ENCODE measurements around the gene SPTLC3. TPM values are rescaled to one million over a fixed set of nuclear protein-coding genes. Genes with fewer than 3 reads are reported as not detected.

SPTLC3 gene
- total and polyA plus RNA-seq, 3 experiments from 2014 or later = 1.7 TPM; not detected in 2

DNA sequence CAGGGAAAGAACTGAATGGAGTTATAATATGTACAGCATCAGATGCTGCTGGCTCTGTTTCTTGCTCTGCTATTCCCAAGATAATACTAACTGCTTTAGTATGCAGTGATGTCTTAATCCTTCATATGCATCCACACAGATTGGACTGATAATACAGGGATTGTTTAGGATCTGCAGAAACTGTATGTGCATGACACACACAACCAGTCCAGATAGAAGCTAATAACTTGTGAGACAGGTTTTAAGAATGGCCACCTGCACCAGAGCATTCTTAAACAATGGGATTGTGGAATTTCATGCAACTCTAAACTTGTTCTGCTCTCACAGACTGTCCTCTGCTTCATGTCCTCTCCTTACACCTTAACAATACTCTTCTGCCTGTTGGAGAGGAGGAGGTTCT is 90.9 kb downstream of the SPTLC3 start:
- no peak for DNase-seq
- ChIA-PET CTCF (no interaction called here), POLR2A (no interaction called here)
- no peaks in the 10 kb centered on the region for H3K9me3 ChIP-seq (ENCODE audit: low read length)
- H3K27me3 Mint-ChIP-seq = peaks cover 2 to 8% of the 10 kb centered on the region in 2 donors
- H3K4me3 Mint-ChIP-seq = no peak overlapping the region
- no peaks in the 10 kb centered on the region for H3K4me1 Mint-ChIP-seq
- no peaks in the 10 kb centered on the region for H3K4me1 ChIP-seq (ENCODE audit: insufficient read depth, low read length)
- no peak overlapping the region for H3K4me3 ChIP-seq (ENCODE audit: low read length)
- no peaks in the 10 kb centered on the region for H3K27me3 ChIP-seq (ENCODE audit: insufficient read depth, low read length, poor library complexity, severe bottlenecking)
- H3K9me3 Mint-ChIP-seq = no peaks in the 10 kb centered on the region
- H3K36me3 ChIP-seq (ENCODE audit: insufficient read depth, low read length) = no peaks in the 10 kb centered on the region
- no peaks in the 10 kb centered on the region for H3K36me3 Mint-ChIP-seq
- no peak overlapping the region for H3K27ac Mint-ChIP-seq
- H3K27ac ChIP-seq (ENCODE audit: low read depth, low read length) = no peak overlapping the region

DNA sequence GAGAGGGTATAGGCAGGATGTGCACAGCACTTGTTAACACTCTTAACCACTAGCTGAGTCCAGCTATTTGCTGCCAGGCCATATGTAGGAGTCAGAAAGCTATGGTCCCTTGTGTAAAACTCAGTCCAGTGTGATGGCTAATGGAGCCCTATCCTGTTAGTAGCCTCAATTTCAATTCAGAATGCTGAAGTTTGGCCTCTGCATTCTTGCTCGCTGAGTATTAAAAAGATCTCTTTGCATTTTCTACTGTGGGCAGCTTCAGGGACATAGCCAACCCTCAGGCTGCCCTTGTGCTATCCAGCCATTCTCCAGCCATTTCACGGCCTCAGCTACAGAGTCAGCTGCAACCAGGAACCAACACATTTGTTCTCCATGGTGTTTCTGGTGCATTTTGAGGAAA is 92.5 kb downstream of the SPTLC3 start:
- Mint-ChIP-seq H3K4me1 (no peaks in the 10 kb centered on the region), H3K4me3 (no peak overlapping the region), H3K27me3 (peaks cover 2 to 7% of the 10 kb centered on the region in 2 donors), H3K36me3 (no peaks in the 10 kb centered on the region), H3K27ac (no peak overlapping the region), H3K9me3 (no peaks in the 10 kb centered on the region)
- Histone ChIP-seq H3K27ac (ENCODE audit: low read depth, low read length) (no peak overlapping the region), H3K4me1 (ENCODE audit: insufficient read depth, low read length) (no peaks in the 10 kb centered on the region), H3K36me3 (ENCODE audit: insufficient read depth, low read length) (no peaks in the 10 kb centered on the region), H3K4me3 (ENCODE audit: low read length) (no peak overlapping the region), H3K27me3 (ENCODE audit: insufficient read depth, low read length, poor library complexity, severe bottlenecking) (no peaks in the 10 kb centered on the region), H3K9me3 (ENCODE audit: low read length) (no peaks in the 10 kb centered on the region)
- DNase-seq = no peak
- ChIA-PET CTCF (no interaction called here), POLR2A (no interaction called here)

DNA sequence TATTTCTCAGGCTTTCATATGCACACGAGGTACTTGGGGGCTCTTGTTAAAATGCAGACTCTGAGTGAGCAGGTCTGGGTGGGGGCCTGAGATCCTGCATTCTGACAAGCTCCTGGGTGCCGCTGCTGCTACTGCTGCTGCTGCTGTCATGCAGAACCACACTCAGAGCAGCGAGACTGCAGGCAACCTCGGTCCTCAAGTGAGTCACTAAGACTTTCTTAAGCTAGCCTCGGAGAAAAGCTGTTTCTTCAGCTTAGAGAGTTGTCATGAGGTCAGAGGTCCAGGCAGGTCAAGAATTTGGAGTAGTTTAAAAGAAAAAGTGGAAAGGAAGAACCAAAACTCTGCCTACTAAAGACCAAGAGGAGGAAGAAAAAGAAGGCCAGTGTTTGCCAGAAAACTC is 92.9 kb downstream of the SPTLC3 start:
- no peaks in the 10 kb centered on the region for H3K9me3 ChIP-seq (ENCODE audit: low read length)
- no peaks in the 10 kb centered on the region for H3K9me3 Mint-ChIP-seq
- no peaks in the 10 kb centered on the region for H3K4me1 ChIP-seq (ENCODE audit: insufficient read depth, low read length)
- no peak overlapping the region for H3K4me3 ChIP-seq (ENCODE audit: low read length)
- no peak overlapping the region for H3K4me3 Mint-ChIP-seq
- H3K27ac Mint-ChIP-seq = no peak overlapping the region
- ChIA-PET POLR2A (no interaction called here), CTCF (no interaction called here)
- H3K4me1 Mint-ChIP-seq = no peaks in the 10 kb centered on the region
- no peak overlapping the region for H3K27ac ChIP-seq (ENCODE audit: low read depth, low read length)
- no peaks in the 10 kb centered on the region for H3K27me3 ChIP-seq (ENCODE audit: insufficient read depth, low read length, poor library complexity, severe bottlenecking)
- H3K27me3 Mint-ChIP-seq = peaks cover 2 to 10% of the 10 kb centered on the region in 2 donors
- no peaks in the 10 kb centered on the region for H3K36me3 ChIP-seq (ENCODE audit: insufficient read depth, low read length)
- no peaks in the 10 kb centered on the region for H3K36me3 Mint-ChIP-seq
- no peak for DNase-seq

DNA sequence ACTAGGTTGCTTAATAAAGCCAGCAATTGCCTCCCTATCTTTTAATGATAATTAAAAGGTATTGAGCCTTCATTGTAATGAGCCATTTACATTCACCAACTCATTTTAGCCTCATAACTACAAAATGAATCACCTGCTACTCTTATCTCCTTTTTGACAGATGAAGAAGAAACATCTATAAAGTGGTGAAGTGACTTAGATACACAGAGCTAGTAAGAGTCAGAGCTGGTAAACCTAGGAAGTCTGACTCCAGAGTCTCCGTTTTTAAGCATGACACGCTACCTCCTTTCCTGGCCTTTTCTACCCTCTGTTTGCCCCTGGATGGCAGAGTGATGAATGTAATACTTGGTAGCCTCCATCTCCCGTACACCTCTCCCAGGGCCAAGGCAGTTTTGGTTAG is 93.5 kb downstream of the SPTLC3 start:
- H3K36me3 ChIP-seq (ENCODE audit: insufficient read depth, low read length) = no peaks in the 10 kb centered on the region
- no peaks in the 10 kb centered on the region for H3K9me3 ChIP-seq (ENCODE audit: low read length)
- no peak overlapping the region for H3K27ac Mint-ChIP-seq
- no peaks in the 10 kb centered on the region for H3K36me3 Mint-ChIP-seq
- ChIA-PET POLR2A (no interaction called here), CTCF (no interaction called here)
- H3K4me3 ChIP-seq (ENCODE audit: low read length) = no peak overlapping the region
- no peaks in the 10 kb centered on the region for H3K27me3 ChIP-seq (ENCODE audit: insufficient read depth, low read length, poor library complexity, severe bottlenecking)
- no peaks in the 10 kb centered on the region for H3K4me1 Mint-ChIP-seq
- no peak overlapping the region for H3K27ac ChIP-seq (ENCODE audit: low read depth, low read length)
- no peaks in the 10 kb centered on the region for H3K9me3 Mint-ChIP-seq
- DNase-seq = no peak
- peaks cover 2 to 15% of the 10 kb centered on the region in 2 donors for H3K27me3 Mint-ChIP-seq
- H3K4me1 ChIP-seq (ENCODE audit: insufficient read depth, low read length) = no peaks in the 10 kb centered on the region
- no peak overlapping the region for H3K4me3 Mint-ChIP-seq

DNA sequence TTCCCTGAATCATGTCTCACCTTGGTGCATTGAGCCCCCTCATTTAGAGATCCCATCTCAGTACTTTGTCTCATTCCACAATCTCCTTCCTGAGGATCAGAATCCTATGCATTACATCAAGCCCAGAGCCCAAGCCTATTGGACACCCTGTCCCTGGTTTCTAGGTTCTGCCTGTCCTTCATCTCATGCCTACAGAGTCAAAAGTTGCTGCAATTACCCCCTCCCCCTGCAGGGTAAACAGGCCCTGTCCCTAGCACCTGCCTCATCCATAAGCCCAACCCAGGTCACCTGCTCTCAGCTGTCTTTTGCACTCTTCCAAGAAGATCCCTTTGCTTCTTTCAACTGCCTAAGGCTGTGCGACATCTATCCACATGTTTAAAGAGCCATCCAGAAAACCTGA is 93.9 kb downstream of the SPTLC3 start:
- H3K27ac ChIP-seq (ENCODE audit: low read depth, low read length) = no peak overlapping the region
- POLR2A ChIA-PET = no interaction called here
- H3K4me3 Mint-ChIP-seq = no peak overlapping the region
- CTCF ChIA-PET = interaction anchor here (1.6 kb wide), 1 partner anchor 12 kb away, joined by 3 read pairs; no protein-coding TSS in a partner anchor
- H3K27me3 Mint-ChIP-seq = peaks cover 2 to 18% of the 10 kb centered on the region in 2 donors
- H3K4me1 Mint-ChIP-seq = no peaks in the 10 kb centered on the region
- H3K4me3 ChIP-seq (ENCODE audit: low read length) = no peak overlapping the region
- H3K36me3 Mint-ChIP-seq = no peaks in the 10 kb centered on the region
- no peaks in the 10 kb centered on the region for H3K36me3 ChIP-seq (ENCODE audit: insufficient read depth, low read length)
- no peaks in the 10 kb centered on the region for H3K9me3 Mint-ChIP-seq
- H3K9me3 ChIP-seq (ENCODE audit: low read length) = no peaks in the 10 kb centered on the region
- DNase-seq = no peak
- H3K4me1 ChIP-seq (ENCODE audit: insufficient read depth, low read length) = no peaks in the 10 kb centered on the region
- no peaks in the 10 kb centered on the region for H3K27me3 ChIP-seq (ENCODE audit: insufficient read depth, low read length, poor library complexity, severe bottlenecking)
- H3K27ac Mint-ChIP-seq = no peak overlapping the region

DNA sequence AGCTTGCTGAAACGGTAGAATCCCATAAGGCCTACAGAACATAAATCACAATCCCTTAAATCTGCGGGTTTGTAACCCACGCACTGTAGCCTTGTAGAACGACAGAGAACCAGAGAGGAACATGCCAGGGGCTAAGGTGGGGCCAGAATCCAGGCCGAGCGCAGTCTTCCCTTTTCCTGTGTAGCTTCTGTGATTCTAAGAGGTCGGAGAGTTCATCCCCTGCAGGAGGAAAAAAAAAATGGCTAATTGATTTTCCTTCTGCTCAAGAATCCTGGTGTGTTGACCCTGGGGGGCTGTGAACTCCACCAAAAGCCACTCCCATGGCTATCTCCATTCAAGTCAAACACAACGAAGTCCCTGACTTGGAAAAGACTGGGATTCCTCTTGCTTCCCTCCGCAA is 96.3 kb downstream of the SPTLC3 start:
- no peak overlapping the region for H3K27ac Mint-ChIP-seq
- Histone ChIP-seq H3K9me3 (ENCODE audit: low read length) (no peaks in the 10 kb centered on the region), H3K27me3 (ENCODE audit: insufficient read depth, low read length, poor library complexity, severe bottlenecking) (no peaks in the 10 kb centered on the region), H3K27ac (ENCODE audit: low read depth, low read length) (no peak overlapping the region), H3K4me1 (ENCODE audit: insufficient read depth, low read length) (no peaks in the 10 kb centered on the region), H3K36me3 (ENCODE audit: insufficient read depth, low read length) (no peaks in the 10 kb centered on the region), H3K4me3 (ENCODE audit: low read length) (no peak overlapping the region)
- no peaks in the 10 kb centered on the region for H3K9me3 Mint-ChIP-seq
- ChIA-PET POLR2A (no interaction called here), CTCF (no interaction called here)
- no peaks in the 10 kb centered on the region for H3K36me3 Mint-ChIP-seq
- peaks cover 2 to 18% of the 10 kb centered on the region in 2 donors for H3K27me3 Mint-ChIP-seq
- no peaks in the 10 kb centered on the region for H3K4me1 Mint-ChIP-seq
- H3K4me3 Mint-ChIP-seq = no peak overlapping the region
- no peak for DNase-seq

DNA sequence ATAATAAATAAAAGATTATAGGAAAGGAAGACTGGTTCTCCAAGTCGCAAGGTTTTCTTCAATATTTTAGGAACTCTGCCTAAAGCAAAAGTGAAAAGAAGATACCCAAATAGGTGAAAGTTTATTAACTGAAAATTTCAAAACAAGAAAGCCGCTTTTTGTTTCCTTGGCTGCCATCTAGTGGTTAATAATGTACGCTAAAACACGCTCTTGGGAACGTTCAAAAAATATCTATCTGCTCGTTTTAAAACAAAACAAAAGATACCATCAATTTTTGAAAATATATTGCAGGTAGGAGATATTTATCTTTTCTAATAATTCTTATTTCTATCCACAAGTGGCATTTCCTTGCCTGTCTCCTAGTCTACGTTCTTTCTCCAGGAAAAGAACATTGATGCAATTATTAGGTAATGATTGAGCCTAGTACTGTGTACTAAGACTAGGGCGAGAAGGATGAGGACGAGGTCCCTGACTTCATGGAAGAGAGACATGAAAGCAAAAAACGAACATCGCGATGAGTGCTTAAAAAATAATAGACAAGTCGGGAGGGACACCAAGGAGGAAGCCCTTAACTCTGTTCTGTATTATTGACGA is 97.2 kb downstream of the SPTLC3 start:
- no peaks in the 10 kb centered on the region for H3K9me3 Mint-ChIP-seq
- no peaks in the 10 kb centered on the region for H3K4me1 Mint-ChIP-seq
- H3K27me3 Mint-ChIP-seq = peaks cover 5 to 18% of the 10 kb centered on the region in 2 donors
- POLR2A ChIA-PET = no interaction called here
- H3K27ac Mint-ChIP-seq = no peak overlapping the region
- Histone ChIP-seq H3K27ac (ENCODE audit: low read depth, low read length) (no peak overlapping the region), H3K4me3 (ENCODE audit: low read length) (no peak overlapping the region), H3K36me3 (ENCODE audit: insufficient read depth, low read length) (no peaks in the 10 kb centered on the region), H3K4me1 (ENCODE audit: insufficient read depth, low read length) (no peaks in the 10 kb centered on the region), H3K27me3 (ENCODE audit: insufficient read depth, low read length, poor library complexity, severe bottlenecking) (no peaks in the 10 kb centered on the region), H3K9me3 (ENCODE audit: low read length) (no peaks in the 10 kb centered on the region)
- DNase-seq = peak in 1 of 5 donors; percentile 2
- CTCF ChIA-PET = no interaction called here
- no peak overlapping the region for H3K4me3 Mint-ChIP-seq
- no peaks in the 10 kb centered on the region for H3K36me3 Mint-ChIP-seq

DNA sequence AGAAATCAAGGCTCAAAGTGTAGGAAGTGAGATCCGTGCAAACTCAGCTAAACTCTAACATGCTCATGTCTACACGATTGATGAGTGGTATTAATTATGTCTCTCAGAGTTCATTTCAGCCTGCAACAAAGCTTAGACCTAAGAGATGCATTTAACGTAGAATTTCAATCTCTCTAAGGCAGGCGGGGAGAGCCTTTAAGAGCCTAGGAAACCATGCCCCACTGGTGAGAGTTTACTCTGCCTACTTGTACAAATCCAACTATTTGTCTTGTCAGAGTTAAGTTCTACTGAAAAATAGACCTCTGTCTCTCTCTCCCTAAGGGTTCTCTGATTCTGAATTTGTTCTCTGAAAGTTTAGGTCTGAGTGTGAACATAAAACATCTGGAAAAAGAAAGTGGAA is 100.9 kb downstream of the SPTLC3 start:
- H3K4me3 Mint-ChIP-seq = no peak overlapping the region
- H3K27ac Mint-ChIP-seq = no peak overlapping the region
- POLR2A ChIA-PET = no interaction called here
- Histone ChIP-seq H3K36me3 (ENCODE audit: insufficient read depth, low read length) (no peaks in the 10 kb centered on the region), H3K4me1 (ENCODE audit: insufficient read depth, low read length) (no peaks in the 10 kb centered on the region), H3K27ac (ENCODE audit: low read depth, low read length) (no peak overlapping the region), H3K27me3 (ENCODE audit: insufficient read depth, low read length, poor library complexity, severe bottlenecking) (no peaks in the 10 kb centered on the region), H3K9me3 (ENCODE audit: low read length) (no peaks in the 10 kb centered on the region), H3K4me3 (ENCODE audit: low read length) (no peak overlapping the region)
- DNase-seq = no peak
- no peaks in the 10 kb centered on the region for H3K4me1 Mint-ChIP-seq
- no peaks in the 10 kb centered on the region for H3K36me3 Mint-ChIP-seq
- no peaks in the 10 kb centered on the region for H3K9me3 Mint-ChIP-seq
- H3K27me3 Mint-ChIP-seq = peaks cover 5 to 14% of the 10 kb centered on the region in 2 donors
- CTCF ChIA-PET = interaction anchor here (1.9 kb wide), 1 partner anchor 11 kb away, joined by 7 read pairs; no protein-coding TSS in a partner anchor

DNA sequence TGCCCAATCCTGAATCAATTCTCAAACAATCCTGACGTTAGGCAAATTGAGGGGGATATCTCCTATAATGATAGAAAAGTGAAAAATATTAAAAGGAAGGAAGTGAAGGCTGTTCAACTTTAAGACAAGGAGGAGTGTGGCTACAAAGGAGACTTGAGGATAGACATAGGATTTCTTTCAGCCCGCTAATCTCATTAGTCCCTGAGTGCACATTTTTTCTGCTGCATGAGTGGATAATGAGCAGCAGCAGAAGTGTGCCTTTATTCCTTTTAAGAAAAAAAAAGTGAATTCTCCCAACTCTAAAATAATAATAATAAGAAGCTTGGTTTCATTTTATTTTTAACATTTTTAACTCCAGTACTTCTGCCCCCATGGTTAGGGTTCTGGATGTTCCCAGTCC is 102.0 kb downstream of the SPTLC3 start:
- no peaks in the 10 kb centered on the region for H3K27me3 ChIP-seq (ENCODE audit: insufficient read depth, low read length, poor library complexity, severe bottlenecking)
- H3K9me3 ChIP-seq (ENCODE audit: low read length) = no peaks in the 10 kb centered on the region
- H3K27me3 Mint-ChIP-seq = peaks cover 5 to 14% of the 10 kb centered on the region in 2 donors
- no peak overlapping the region for H3K27ac Mint-ChIP-seq
- H3K9me3 Mint-ChIP-seq = no peaks in the 10 kb centered on the region
- ChIA-PET POLR2A (no interaction called here), CTCF (interaction anchor here (1.9 kb wide), 1 partner anchor 10 kb away, joined by 7 read pairs; no protein-coding TSS in a partner anchor)
- H3K4me3 ChIP-seq (ENCODE audit: low read length) = no peak overlapping the region
- no peaks in the 10 kb centered on the region for H3K36me3 Mint-ChIP-seq
- H3K27ac ChIP-seq (ENCODE audit: low read depth, low read length) = no peak overlapping the region
- no peak for DNase-seq
- no peak overlapping the region for H3K4me3 Mint-ChIP-seq
- no peaks in the 10 kb centered on the region for H3K4me1 Mint-ChIP-seq
- H3K36me3 ChIP-seq (ENCODE audit: insufficient read depth, low read length) = no peaks in the 10 kb centered on the region
- H3K4me1 ChIP-seq (ENCODE audit: insufficient read depth, low read length) = no peaks in the 10 kb centered on the region
